ENCODE measurements around the gene LMTK3. TPM values are rescaled to one million over a fixed set of nuclear protein-coding genes. Genes with fewer than 3 reads are reported as not detected.

The LMTK3 gene
- total RNA-seq (2021; ENCODE audit: unreplicated experiment) (10.6 TPM), Bru-seq, nascent RNA (percentile 48 among the genes with signal in this experiment), BruChase-seq, experiment 1, labeled RNA remaining after a 2-hour chase (percentile 50 among the genes with signal in this experiment), BruChase-seq, experiment 2, labeled RNA remaining after a 6-hour chase (percentile 53 among the genes with signal in this experiment)
- polyA plus RNA-seq (2012; ENCODE audit: insufficient read length) = 16.9 TPM
- long read RNA-seq, partial matches to known transcripts = 0 of 4 reads
- long read RNA-seq, other reads (novel, unspliced or antisense) = 3 of 4 reads

DNA sequence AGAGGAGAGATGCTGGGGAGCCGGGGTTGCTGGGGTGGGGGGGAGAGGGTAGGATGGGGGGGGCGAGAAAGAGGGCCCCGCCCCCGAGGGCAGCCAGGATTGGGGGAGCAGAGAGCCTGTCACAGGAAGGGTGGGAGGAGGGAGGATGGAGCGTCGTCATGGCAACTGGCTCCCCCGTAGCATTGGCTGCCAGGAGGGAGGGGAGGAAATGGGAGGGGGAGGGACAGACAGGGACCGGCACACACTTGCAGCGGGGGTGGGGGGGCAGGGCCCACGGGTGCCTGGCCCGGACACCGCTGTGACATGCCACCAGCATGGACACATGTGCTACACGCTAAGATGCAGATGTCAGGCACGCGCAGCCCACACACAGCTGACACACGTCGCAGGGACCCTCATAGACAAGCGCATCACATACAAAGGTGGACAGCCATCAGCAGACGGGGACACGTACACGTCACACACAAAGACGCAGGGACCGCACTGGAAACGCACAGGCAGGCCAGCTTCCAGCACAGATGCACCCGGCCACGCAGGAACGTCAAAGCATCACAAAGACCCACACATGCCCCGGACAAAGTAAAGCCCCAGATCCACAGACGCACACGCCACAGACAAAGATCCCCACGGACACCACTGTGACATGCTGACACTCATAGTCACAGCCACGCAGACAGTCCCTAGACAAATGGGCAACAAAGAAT is at the start of gene LMTK3:
TSS of gene LMTK3 (minus strand) at position 36 of the 704 bp plus-strand sequence. CDS start 259 bp downstream, outside the sequence.
- BruUV-seq (replicated peaks) = no TSS peak
- Histone ChIP-seq H3K9me3 (ENCODE audit: control insufficient read depth, insufficient read depth, low read depth, low read length) (no peaks in the 10 kb centered on the region), H3K4me3 (ENCODE audit: low read depth in 2 of 2, low read length in 2 of 2) (peak within 1 kb of the TSS; percentile 33 to 39), H3K36me3 (ENCODE audit: control insufficient read depth, insufficient read depth, low read length) (no peaks in the 10 kb centered on the region), H3K27ac (ENCODE audit: low read length) (0 out of 2 replicates have a peak within 1 kb of the TSS, but pooled peaks have one; percentile 29), H3K27me3 (ENCODE audit: control insufficient read depth, insufficient read depth, low read length) (no peaks in the 10 kb centered on the region), H3K4me1 (ENCODE audit: control insufficient read depth, insufficient read depth, low read length) (peaks cover 4% of the 10 kb centered on the region; the same call in 1 of the 2 replicates)
- POLR2A ChIA-PET = no interaction called here
- CTCF ChIA-PET = no interaction called here
- DNase-seq (ENCODE audit: low read depth, low spot score) (no peak), ATAC-seq (no peak)
- intact Hi-C loops (cut with micrococcal nuclease; ENCODE audit: unreplicated experiment) (no loop called here), in situ Hi-C loops (cut with HindIII; ENCODE audit: low pct_unique_long_range_greater_than_20kb, low sequenced_read_pairs) (no loop called here)
- TF ChIP-seq POLR2AphosphoS5 (IDR thresholded peaks at IDR 0.05; ENCODE audit: low read depth, low read length) = no peak
- TF ChIP-seq, protein P1, sequence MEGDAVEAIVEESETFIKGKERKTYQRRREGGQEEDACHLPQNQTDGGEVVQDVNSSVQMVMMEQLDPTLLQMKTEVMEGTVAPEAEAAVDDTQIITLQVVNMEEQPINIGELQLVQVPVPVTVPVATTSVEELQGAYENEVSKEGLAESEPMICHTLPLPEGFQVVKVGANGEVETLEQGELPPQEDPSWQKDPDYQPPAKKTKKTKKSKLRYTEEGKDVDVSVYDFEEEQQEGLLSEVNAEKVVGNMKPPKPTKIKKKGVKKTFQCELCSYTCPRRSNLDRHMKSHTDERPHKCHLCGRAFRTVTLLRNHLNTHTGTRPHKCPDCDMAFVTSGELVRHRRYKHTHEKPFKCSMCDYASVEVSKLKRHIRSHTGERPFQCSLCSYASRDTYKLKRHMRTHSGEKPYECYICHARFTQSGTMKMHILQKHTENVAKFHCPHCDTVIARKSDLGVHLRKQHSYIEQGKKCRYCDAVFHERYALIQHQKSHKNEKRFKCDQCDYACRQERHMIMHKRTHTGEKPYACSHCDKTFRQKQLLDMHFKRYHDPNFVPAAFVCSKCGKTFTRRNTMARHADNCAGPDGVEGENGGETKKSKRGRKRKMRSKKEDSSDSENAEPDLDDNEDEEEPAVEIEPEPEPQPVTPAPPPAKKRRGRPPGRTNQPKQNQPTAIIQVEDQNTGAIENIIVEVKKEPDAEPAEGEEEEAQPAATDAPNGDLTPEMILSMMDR (IDR thresholded peaks at IDR 0.05) = no peak
- no peak for TF ChIP-seq SIN3A (IDR thresholded peaks at IDR 0.05; ENCODE audit: borderline replicate concordance, insufficient read depth, low read depth, low read length)
- TF ChIP-seq REST (IDR thresholded peaks at IDR 0.05; ENCODE audit: insufficient read depth in 1 of 2, low read depth in 2 of 2, low read length in 1 of 2) = no peak

- Histone ChIP-seq H3K27ac (ENCODE audit: low read length) (no peak overlapping the region), H3K4me1 (ENCODE audit: control insufficient read depth, insufficient read depth, low read length) (peaks cover 7% of the 10 kb centered on the region), H3K27me3 (ENCODE audit: control insufficient read depth, insufficient read depth, low read length) (no peaks in the 10 kb centered on the region), H3K4me3 (ENCODE audit: low read depth in 2 of 2, low read length in 2 of 2) (no peak overlapping the region), H3K9me3 (ENCODE audit: control insufficient read depth, insufficient read depth, low read depth, low read length) (no peaks in the 10 kb centered on the region), H3K36me3 (ENCODE audit: control insufficient read depth, insufficient read depth, low read length) (no peaks in the 10 kb centered on the region)
- in situ Hi-C loops (cut with HindIII; ENCODE audit: low pct_unique_long_range_greater_than_20kb, low sequenced_read_pairs) = no loop called here
- intact Hi-C loops (cut with micrococcal nuclease; ENCODE audit: unreplicated experiment) = no loop called here
- ChIA-PET CTCF (interaction anchor here (0.6 kb wide), 1 partner anchor 227 kb away, joined by 4 read pairs; no protein-coding TSS in a partner anchor), POLR2A (no interaction called here)
- BruUV-seq (replicated peaks) = no TSS peak
- ATAC-seq = no peak
- DNase-seq (ENCODE audit: low read depth, low spot score) = no peak
- no peak for TF ChIP-seq REST (IDR thresholded peaks at IDR 0.05; ENCODE audit: insufficient read depth in 1 of 2, low read depth in 2 of 2, low read length in 1 of 2)
- TF ChIP-seq, protein P1 (IDR thresholded peaks at IDR 0.05) = no peak
- TF ChIP-seq SIN3A (IDR thresholded peaks at IDR 0.05; ENCODE audit: borderline replicate concordance, insufficient read depth, low read depth, low read length) = no peak
- TF ChIP-seq TCF7L2 (IDR thresholded peaks at IDR 0.05; ENCODE audit: low read depth, low read length) = no peak
- TF ChIP-seq POLR2AphosphoS5 (IDR thresholded peaks at IDR 0.05; ENCODE audit: low read depth, low read length) = no peak
Observed at GRCh38 chr19:48561412-48561811, 49.8 kb upstream of the LMTK3 start.
